ENCODE measurements around the gene ANO2. TPM values are rescaled to one million over a fixed set of nuclear protein-coding genes. Genes with fewer than 3 reads are reported as not detected.

The ANO2 gene
- total and polyA plus RNA-seq, 4 experiments from 2014 or later: not detected

- ChIA-PET CTCF (ENCODE audit: partially characterized antibody) (interaction anchor here (1.3 kb wide), 1 partner anchor 41 kb away, joined by 4 read pairs; no protein-coding TSS in a partner anchor), POLR2A (ENCODE audit: partially characterized antibody) (no interaction called here)
- H3K4me3 ChIP-seq (ENCODE audit: low read length in 2 of 2): no peak overlapping the region
- Mint-ChIP-seq H3K4me1 (peaks cover 0 to 7% (median 0%) of the 10 kb centered on the region in 4 donors), H3K27me3 (peaks cover 54 to 74% of the 10 kb centered on the region in 2 donors), H3K27ac (no peak overlapping the region), H3K36me3 (no peaks in the 10 kb centered on the region), H3K9me3 (no peaks in the 10 kb centered on the region), H3K4me3 (no peak overlapping the region)
- no peaks in the 10 kb centered on the region for H3K36me3 ChIP-seq (ENCODE audit: insufficient read depth, low read length)
- H3K4me1 ChIP-seq (ENCODE audit: insufficient read depth, low read length): no peaks in the 10 kb centered on the region
- H3K27ac ChIP-seq (ENCODE audit: low read depth, low read length): no peak overlapping the region
- peaks cover 5% of the 10 kb centered on the region for H3K27me3 ChIP-seq (ENCODE audit: insufficient read depth, low read length)
- no peaks in the 10 kb centered on the region for H3K9me3 ChIP-seq (ENCODE audit: control insufficient read depth in 1 of 2, low read length in 2 of 2)
- intact Hi-C loops (cut with micrococcal nuclease): no loop called here
- no peak for DNase-seq
Observed at GRCh38 chr12:5947006-5947405, 1.9 kb upstream of the ANO2 start.

DNA sequence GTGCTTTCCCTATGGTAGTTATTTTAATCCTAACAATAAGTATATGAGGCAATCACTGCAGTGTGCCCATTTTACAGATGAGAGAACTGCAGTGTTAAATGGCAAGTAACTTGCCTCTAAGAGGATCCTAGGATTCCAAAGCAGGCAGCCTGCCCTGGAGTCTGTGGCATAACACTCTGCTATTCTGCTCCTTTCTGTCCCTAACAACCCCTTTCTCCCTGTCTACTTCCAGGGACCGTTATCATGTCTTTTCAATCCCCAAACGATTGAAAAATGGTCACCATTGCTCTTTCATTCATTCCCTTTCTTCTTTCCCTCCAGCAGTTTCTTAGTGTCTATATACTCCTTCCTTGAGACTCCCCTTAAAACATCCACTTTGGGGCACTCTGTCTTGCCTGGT is 1.3 kb upstream of the ANO2 start:
- ChIA-PET CTCF (ENCODE audit: partially characterized antibody) (interaction anchor here (1.3 kb wide), 1 partner anchor 42 kb away, joined by 4 read pairs; no protein-coding TSS in a partner anchor), POLR2A (ENCODE audit: partially characterized antibody) (no interaction called here)
- Mint-ChIP-seq H3K27ac (no peak overlapping the region), H3K27me3 (peaks cover 52 to 72% of the 10 kb centered on the region in 2 donors), H3K4me3 (no peak overlapping the region), H3K4me1 (peaks cover 0 to 7% (median 0%) of the 10 kb centered on the region in 4 donors), H3K9me3 (no peaks in the 10 kb centered on the region), H3K36me3 (no peaks in the 10 kb centered on the region)
- Histone ChIP-seq H3K27ac (ENCODE audit: low read depth, low read length) (no peak overlapping the region), H3K36me3 (ENCODE audit: insufficient read depth, low read length) (no peaks in the 10 kb centered on the region), H3K27me3 (ENCODE audit: insufficient read depth, low read length) (peaks cover 5% of the 10 kb centered on the region), H3K9me3 (ENCODE audit: control insufficient read depth in 1 of 2, low read length in 2 of 2) (no peaks in the 10 kb centered on the region), H3K4me1 (ENCODE audit: insufficient read depth, low read length) (no peaks in the 10 kb centered on the region), H3K4me3 (ENCODE audit: low read length in 2 of 2) (no peak overlapping the region)
- no peak for DNase-seq
- intact Hi-C loops (cut with micrococcal nuclease): no loop called here

GRCh38 chr12:5944688-5945070 is 380 bp downstream of the ANO2 start:
- Histone ChIP-seq H3K27ac (ENCODE audit: low read depth, low read length) (no peak overlapping the region), H3K27me3 (ENCODE audit: insufficient read depth, low read length) (peaks cover 5% of the 10 kb centered on the region), H3K4me3 (ENCODE audit: low read length in 2 of 2) (no peak overlapping the region), H3K36me3 (ENCODE audit: insufficient read depth, low read length) (no peaks in the 10 kb centered on the region), H3K4me1 (ENCODE audit: insufficient read depth, low read length) (no peaks in the 10 kb centered on the region), H3K9me3 (ENCODE audit: control insufficient read depth in 1 of 2, low read length in 2 of 2) (no peaks in the 10 kb centered on the region)
- no peak overlapping the region for H3K27ac Mint-ChIP-seq
- intact Hi-C loops (cut with micrococcal nuclease): no loop called here
- peaks cover 51 to 72% of the 10 kb centered on the region in 2 donors for H3K27me3 Mint-ChIP-seq
- POLR2A ChIA-PET (ENCODE audit: partially characterized antibody): no interaction called here
- peaks cover 0 to 7% (median 0%) of the 10 kb centered on the region in 4 donors for H3K4me1 Mint-ChIP-seq
- no peak for DNase-seq
- no peaks in the 10 kb centered on the region for H3K36me3 Mint-ChIP-seq
- peaks cover 0 to 5% (median 0%) of the 10 kb centered on the region in 8 donors for H3K9me3 Mint-ChIP-seq
- CTCF ChIA-PET (ENCODE audit: partially characterized antibody): no interaction called here
- no peak overlapping the region for H3K4me3 Mint-ChIP-seq

- Histone ChIP-seq H3K4me3 (ENCODE audit: low read length in 2 of 2) (no peak overlapping the region), H3K27me3 (ENCODE audit: insufficient read depth, low read length) (peaks cover 5% of the 10 kb centered on the region), H3K4me1 (ENCODE audit: insufficient read depth, low read length) (no peaks in the 10 kb centered on the region), H3K27ac (ENCODE audit: low read depth, low read length) (no peak overlapping the region), H3K36me3 (ENCODE audit: insufficient read depth, low read length) (no peaks in the 10 kb centered on the region), H3K9me3 (ENCODE audit: control insufficient read depth in 1 of 2, low read length in 2 of 2) (no peaks in the 10 kb centered on the region)
- H3K27me3 Mint-ChIP-seq: peaks cover 52 to 71% of the 10 kb centered on the region in 2 donors
- peaks cover 0 to 7% (median 0%) of the 10 kb centered on the region in 8 donors for H3K9me3 Mint-ChIP-seq
- peaks cover 0 to 7% (median 0%) of the 10 kb centered on the region in 4 donors for H3K4me1 Mint-ChIP-seq
- H3K27ac Mint-ChIP-seq: no peak overlapping the region
- H3K4me3 Mint-ChIP-seq: no peak overlapping the region
- CTCF ChIA-PET (ENCODE audit: partially characterized antibody): no interaction called here
- DNase-seq: no peak
- H3K36me3 Mint-ChIP-seq: no peaks in the 10 kb centered on the region
- intact Hi-C loops (cut with micrococcal nuclease): no loop called here
- POLR2A ChIA-PET (ENCODE audit: partially characterized antibody): no interaction called here
Observed at GRCh38 chr12:5944053-5944452, 1.0 kb downstream of the ANO2 start.

GRCh38 chr12:5941907-5942306 is 3.2 kb downstream of the ANO2 start:
- H3K27ac ChIP-seq (ENCODE audit: low read depth, low read length): no peak overlapping the region
- no peak for DNase-seq
- no peaks in the 10 kb centered on the region for H3K4me1 ChIP-seq (ENCODE audit: insufficient read depth, low read length)
- no peak overlapping the region for H3K4me3 ChIP-seq (ENCODE audit: low read length in 2 of 2)
- peaks cover 5% of the 10 kb centered on the region for H3K27me3 ChIP-seq (ENCODE audit: insufficient read depth, low read length)
- ChIA-PET POLR2A (ENCODE audit: partially characterized antibody) (no interaction called here), CTCF (ENCODE audit: partially characterized antibody) (no interaction called here)
- intact Hi-C loops (cut with micrococcal nuclease): no loop called here
- H3K4me1 Mint-ChIP-seq: peaks cover 0 to 7% (median 0%) of the 10 kb centered on the region in 4 donors
- no peak overlapping the region for H3K27ac Mint-ChIP-seq
- H3K27me3 Mint-ChIP-seq: peaks cover 48 to 60% of the 10 kb centered on the region in 2 donors
- H3K4me3 Mint-ChIP-seq: no peak overlapping the region
- H3K36me3 ChIP-seq (ENCODE audit: insufficient read depth, low read length): no peaks in the 10 kb centered on the region
- peaks cover 0 to 7% (median 0%) of the 10 kb centered on the region in 8 donors for H3K9me3 Mint-ChIP-seq
- H3K9me3 ChIP-seq (ENCODE audit: control insufficient read depth in 1 of 2, low read length in 2 of 2): no peaks in the 10 kb centered on the region
- H3K36me3 Mint-ChIP-seq: no peaks in the 10 kb centered on the region

DNA sequence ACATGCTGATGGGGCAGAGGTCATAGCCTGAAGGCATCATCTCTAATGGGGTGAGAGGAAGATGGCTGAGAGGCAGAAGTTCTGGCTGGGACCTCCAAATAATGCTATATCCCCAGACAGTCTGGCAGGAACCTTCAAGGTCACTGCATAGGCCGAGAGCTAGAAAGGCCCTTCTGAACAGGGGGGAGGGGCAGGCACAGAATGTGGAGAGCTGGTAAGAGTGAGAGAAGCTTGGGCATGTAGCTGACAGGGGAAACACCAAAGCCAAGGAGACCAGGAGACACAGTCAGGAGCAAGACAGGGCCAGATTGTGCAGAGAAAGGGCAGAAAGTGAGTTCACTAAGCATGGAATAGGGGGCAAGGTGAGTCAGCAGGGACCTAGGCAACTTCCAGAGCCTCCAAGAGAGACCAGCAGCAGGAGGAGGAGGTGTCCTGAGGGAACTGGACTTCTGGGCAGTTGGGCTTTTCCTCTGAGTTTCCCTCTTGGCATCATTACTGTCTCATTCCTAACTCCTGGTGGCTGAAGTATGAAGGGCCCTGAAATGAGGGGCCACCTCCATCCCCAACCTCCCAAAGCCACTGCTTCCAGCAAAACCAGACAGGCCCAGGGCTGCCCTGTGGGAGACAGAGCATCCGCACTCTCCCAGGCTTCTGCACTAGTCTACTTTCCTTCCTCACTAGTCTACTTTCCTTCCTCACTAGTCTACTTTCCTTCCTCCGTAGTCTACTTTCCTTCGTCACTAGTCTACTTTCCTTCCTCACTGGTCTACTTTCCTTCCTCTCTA is 17.1 kb downstream of the ANO2 start:
- CTCF ChIA-PET (ENCODE audit: partially characterized antibody): no interaction called here
- H3K27ac Mint-ChIP-seq: no peak overlapping the region

DNA sequence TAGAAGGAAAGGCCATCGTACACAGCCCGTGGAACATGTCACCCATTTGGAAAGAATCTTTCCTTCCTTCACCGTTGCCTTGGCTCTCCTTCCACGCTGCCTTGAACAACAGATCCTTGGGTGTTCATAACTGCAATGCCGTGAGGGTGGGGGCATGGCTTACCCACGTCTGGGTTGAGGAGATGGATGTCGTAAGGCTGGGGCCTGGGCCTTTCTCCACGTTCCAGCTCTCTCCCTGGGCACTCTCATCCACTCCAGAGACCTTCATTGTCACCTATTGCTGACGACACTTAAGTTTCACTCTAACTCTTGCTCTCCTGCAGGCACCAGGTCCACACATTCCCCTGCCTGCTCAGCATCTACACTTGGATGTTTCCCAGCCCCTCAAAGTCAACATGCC is 19.4 kb downstream of the ANO2 start:
- Histone ChIP-seq H3K9me3 (ENCODE audit: control insufficient read depth in 1 of 2, low read length in 2 of 2) (no peaks in the 10 kb centered on the region), H3K27me3 (ENCODE audit: insufficient read depth, low read length) (no peaks in the 10 kb centered on the region), H3K36me3 (ENCODE audit: insufficient read depth, low read length) (no peaks in the 10 kb centered on the region), H3K4me1 (ENCODE audit: insufficient read depth, low read length) (no peaks in the 10 kb centered on the region), H3K27ac (ENCODE audit: low read depth, low read length) (no peak overlapping the region), H3K4me3 (ENCODE audit: low read length in 2 of 2) (no peak overlapping the region)
- Mint-ChIP-seq H3K9me3 (peaks cover 0 to 2% (median 0%) of the 10 kb centered on the region in 8 donors), H3K27ac (no peak overlapping the region), H3K27me3 (peaks cover 20 to 23% of the 10 kb centered on the region in 2 donors), H3K4me3 (no peak overlapping the region), H3K4me1 (no peaks in the 10 kb centered on the region), H3K36me3 (no peaks in the 10 kb centered on the region)
- intact Hi-C loops (cut with micrococcal nuclease): no loop called here
- no peak for DNase-seq
- ChIA-PET CTCF (ENCODE audit: partially characterized antibody) (no interaction called here), POLR2A (ENCODE audit: partially characterized antibody) (no interaction called here)

More for the DNA sequence above, 17.1 kb downstream of the ANO2 start:
- POLR2A ChIA-PET (ENCODE audit: partially characterized antibody): no interaction called here
- no peaks in the 10 kb centered on the region for H3K36me3 Mint-ChIP-seq
- no peak for DNase-seq
- H3K27me3 ChIP-seq (ENCODE audit: insufficient read depth, low read length): no peaks in the 10 kb centered on the region
- no peaks in the 10 kb centered on the region for H3K36me3 ChIP-seq (ENCODE audit: insufficient read depth, low read length)
- no peaks in the 10 kb centered on the region for H3K4me1 ChIP-seq (ENCODE audit: insufficient read depth, low read length)
- H3K27me3 Mint-ChIP-seq: peaks cover 20 to 26% of the 10 kb centered on the region in 2 donors
- H3K9me3 Mint-ChIP-seq: peaks cover 0 to 2% (median 0%) of the 10 kb centered on the region in 8 donors
- H3K4me1 Mint-ChIP-seq: no peaks in the 10 kb centered on the region
- H3K4me3 Mint-ChIP-seq: no peak overlapping the region
- no peak overlapping the region for H3K27ac ChIP-seq (ENCODE audit: low read depth, low read length)
- intact Hi-C loops (cut with micrococcal nuclease): no loop called here
- H3K9me3 ChIP-seq (ENCODE audit: control insufficient read depth in 1 of 2, low read length in 2 of 2): no peaks in the 10 kb centered on the region
- no peak overlapping the region for H3K4me3 ChIP-seq (ENCODE audit: low read length in 2 of 2)

Measured in CD4-positive, alpha-beta memory T cell (primary cell).